Prostate gland (tissue), 2 donors: ENCODE data around the gene GBP7. TPM values are rescaled to one million over a fixed set of nuclear protein-coding genes. Genes with fewer than 3 reads are reported as not detected.

Experiments used
- DNase-seq: peaks from one replicate; pipeline ENCODE4 v3.0.0-alpha.2; 2019; ENCODE audit warnings: low spot score
- H3K27ac ChIP-seq, 2 donors: fragments of 200-600 bp; sonication (generic); 2 replicates each; pipeline ENCODE4 v1.5.1; 2017 to 2019
- H3K27me3 ChIP-seq: fragments of 200-600 bp; sonication (generic); replicated peaks from 2 replicates; pipeline ENCODE4 v1.5.1; 2019; ENCODE audit not compliant: insufficient read depth
- H3K36me3 ChIP-seq, 2 donors: fragments of 200-600 bp; sonication (generic); 1 replicate in 1 of 2; 2 replicates in 1 of 2; pipeline versions ENCODE4 v1.5.1 to v1.8.1; 2017 to 2019
- H3K4me1 ChIP-seq: fragments of 200-600 bp; sonication (generic); replicated peaks from 2 replicates; pipeline ENCODE4 v1.5.1; 2019
- H3K4me3 ChIP-seq, 2 donors: fragments of 200-600 bp; sonication (generic); 2 replicates each; pipeline ENCODE4 v1.5.1; 2017 to 2019
- H3K9me3 ChIP-seq: fragments of 200-600 bp; sonication (generic); 2 replicates; pipeline ENCODE4 v1.5.1; 2017
- POLR2A ChIP-seq: fragments of 450-650 bp; IDR thresholded peaks from one replicate; pipeline ENCODE4 v1.6.1; 2016; ENCODE audit warnings: antibody characterized with exemption, mild to moderate bottlenecking
- POLR2AphosphoS5 ChIP-seq: sonication (generic); formaldehyde crosslinking; IDR thresholded peaks from one replicate; pipeline ENCODE4 v1.6.1; 2017; ENCODE audit warnings: antibody characterized with exemption
- WGBS: methylation state at CpG from one replicate; pipeline ENCODE4 v1.1.5; 2018; 5-methylcytosine and 5-hydroxymethylcytosine counted together
- intact Hi-C: fragments of 100-400 bp; cut with DNase I; formaldehyde crosslinking; loops from one replicate; pipeline ENCODE4 v1.14.2; 2022
- total RNA-seq, 2 donors: library from RNA; depleted of rRNA; stranded (reverse); fragments of >200 nt; gene quantifications; one replicate each; pipeline ENCODE4 v1.1.0, GENCODE V29; 2016
- TF ChIP-seq, protein P1 (sequence below), 4 experiments: fragments of 200-600 bp in 2 of 4; fragments of 450-650 bp in 2 of 4; sonication (generic) in 2 of 4; IDR thresholded peaks; 1 replicate in 3 of 4; 2 replicates in 1 of 4; pipeline ENCODE4 v1.5.1; 2016 to 2019; ENCODE audit warnings: antibody characterized with exemption in 4 of 4, mild to moderate bottlenecking in 2 of 4, moderate library complexity in 2 of 4

Gene GBP7
- total RNA-seq, 2 donors from 2014 or later = not detected

DNA sequence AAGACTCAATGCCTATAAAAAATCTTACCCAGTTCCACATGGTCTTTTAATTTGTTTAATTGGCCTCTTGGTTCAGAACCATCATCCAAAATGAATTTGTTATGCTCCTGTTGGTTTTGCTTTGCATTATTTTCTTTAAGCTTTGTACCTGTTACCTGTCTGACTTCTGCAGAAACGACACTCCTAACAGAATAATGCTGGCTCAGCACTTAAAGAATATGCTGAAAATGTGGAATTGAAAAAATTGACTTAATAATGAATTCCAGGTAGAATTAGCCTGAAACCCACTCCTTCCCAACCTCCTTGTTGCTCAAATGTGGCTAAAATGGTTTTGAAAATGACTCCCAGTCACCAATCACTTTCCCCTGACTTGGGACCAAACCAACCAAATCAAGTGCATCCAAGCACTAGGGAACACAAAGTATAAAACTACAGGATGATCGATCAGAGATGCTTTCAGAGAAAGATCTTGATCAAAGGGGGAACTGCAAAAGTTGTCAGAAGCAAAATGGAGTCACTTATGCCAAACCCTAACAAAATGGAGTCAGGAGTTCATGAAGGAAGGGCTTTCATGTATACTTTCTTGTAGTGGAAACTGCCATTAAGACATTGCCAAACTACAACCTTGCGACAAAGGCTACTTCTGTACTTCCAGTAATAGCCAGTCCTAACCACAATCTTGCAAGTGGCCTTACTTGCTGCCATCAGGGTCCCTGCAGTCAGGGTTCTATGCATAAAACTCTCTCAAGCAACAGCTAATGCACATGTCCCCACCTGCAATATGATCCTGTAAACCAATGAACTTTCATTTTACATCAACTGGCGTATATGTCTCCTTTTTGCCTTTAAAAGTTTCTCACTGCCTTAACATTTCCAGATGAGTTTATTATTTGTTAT lies 5.4 kb downstream of the GBP7 start:
- WGBS = 84% methylated on average over 4 of the region's 4 CpGs
- Histone ChIP-seq H3K27me3 (no peaks in the 10 kb centered on the region), H3K27ac (peak overlapping the region in 1 of 2 donors; percentile 31), H3K36me3 (no peaks in the 10 kb centered on the region), H3K4me1 (no peaks in the 10 kb centered on the region), H3K4me3 (no peak overlapping the region), H3K9me3 (no peaks in the 10 kb centered on the region)
- TF ChIP-seq POLR2AphosphoS5 (no peak), POLR2A (no peak)
- TF ChIP-seq, protein P1, sequence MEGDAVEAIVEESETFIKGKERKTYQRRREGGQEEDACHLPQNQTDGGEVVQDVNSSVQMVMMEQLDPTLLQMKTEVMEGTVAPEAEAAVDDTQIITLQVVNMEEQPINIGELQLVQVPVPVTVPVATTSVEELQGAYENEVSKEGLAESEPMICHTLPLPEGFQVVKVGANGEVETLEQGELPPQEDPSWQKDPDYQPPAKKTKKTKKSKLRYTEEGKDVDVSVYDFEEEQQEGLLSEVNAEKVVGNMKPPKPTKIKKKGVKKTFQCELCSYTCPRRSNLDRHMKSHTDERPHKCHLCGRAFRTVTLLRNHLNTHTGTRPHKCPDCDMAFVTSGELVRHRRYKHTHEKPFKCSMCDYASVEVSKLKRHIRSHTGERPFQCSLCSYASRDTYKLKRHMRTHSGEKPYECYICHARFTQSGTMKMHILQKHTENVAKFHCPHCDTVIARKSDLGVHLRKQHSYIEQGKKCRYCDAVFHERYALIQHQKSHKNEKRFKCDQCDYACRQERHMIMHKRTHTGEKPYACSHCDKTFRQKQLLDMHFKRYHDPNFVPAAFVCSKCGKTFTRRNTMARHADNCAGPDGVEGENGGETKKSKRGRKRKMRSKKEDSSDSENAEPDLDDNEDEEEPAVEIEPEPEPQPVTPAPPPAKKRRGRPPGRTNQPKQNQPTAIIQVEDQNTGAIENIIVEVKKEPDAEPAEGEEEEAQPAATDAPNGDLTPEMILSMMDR (IDR thresholded peaks at IDR 0.05) = no peak
- intact Hi-C loops = no loop called here
- DNase-seq = no peak

DNA sequence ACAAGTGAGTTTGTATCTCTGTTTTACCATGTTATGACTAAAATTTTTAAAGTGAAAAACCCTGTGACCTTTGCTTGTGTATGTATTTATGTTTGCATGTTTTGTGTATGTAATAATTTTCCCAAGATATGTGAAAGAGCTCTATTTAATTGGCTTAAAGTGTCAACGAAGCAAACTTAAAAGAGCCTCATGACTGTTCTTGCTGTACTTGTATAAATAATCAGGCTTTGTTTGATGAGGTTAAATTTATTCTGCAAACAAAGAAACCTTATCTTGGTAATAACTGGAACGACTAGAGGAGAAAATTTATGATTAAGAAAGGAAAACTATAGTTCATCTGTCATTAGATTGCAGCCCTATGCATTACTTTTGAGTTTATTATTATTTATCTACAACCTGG lies 6.6 kb downstream of the GBP7 start:
- no peaks in the 10 kb centered on the region for H3K4me1 ChIP-seq
- DNase-seq = no peak
- peak overlapping the region in 1 of 2 donors; percentile 31 for H3K27ac ChIP-seq
- no peaks in the 10 kb centered on the region for H3K27me3 ChIP-seq
- WGBS = 17% methylated on average over 2 of the region's 2 CpGs
- intact Hi-C loops = no loop called here
- H3K36me3 ChIP-seq = no peaks in the 10 kb centered on the region
- no peaks in the 10 kb centered on the region for H3K9me3 ChIP-seq
- TF ChIP-seq POLR2A = no peak
- TF ChIP-seq, protein P1 (IDR thresholded peaks at IDR 0.05) = no peak
- TF ChIP-seq POLR2AphosphoS5 = no peak
- H3K4me3 ChIP-seq = no peak overlapping the region

GRCh38 chr1:89167590-89168230 lies 8.1 kb downstream of the GBP7 start:
- Histone ChIP-seq H3K27ac (peak overlapping the region in 1 of 2 donors; percentile 30), H3K27me3 (no peaks in the 10 kb centered on the region), H3K4me1 (no peaks in the 10 kb centered on the region), H3K4me3 (no peak overlapping the region), H3K9me3 (no peaks in the 10 kb centered on the region), H3K36me3 (no peaks in the 10 kb centered on the region)
- 65% methylated on average over 2 of the region's 2 CpGs for WGBS
- no peak for DNase-seq
- TF ChIP-seq, protein P1 (IDR thresholded peaks at IDR 0.05) = no peak
- TF ChIP-seq POLR2A (no peak), POLR2AphosphoS5 (no peak)
- intact Hi-C loops = no loop called here

GRCh38 chr1:89166705-89167104 lies 9.1 kb downstream of the GBP7 start:
- no peaks in the 10 kb centered on the region for H3K9me3 ChIP-seq
- H3K4me1 ChIP-seq = no peaks in the 10 kb centered on the region
- WGBS = 13% methylated on average over 1 of the region's 1 CpG
- TF ChIP-seq POLR2A (no peak), POLR2AphosphoS5 (peak; percentile 53)
- peak overlapping the region in 1 of 2 donors; percentile 30 for H3K27ac ChIP-seq
- H3K27me3 ChIP-seq = no peaks in the 10 kb centered on the region
- intact Hi-C loops = no loop called here
- no peaks in the 10 kb centered on the region for H3K36me3 ChIP-seq
- DNase-seq = peak; percentile 20
- no peak overlapping the region for H3K4me3 ChIP-seq

DNA sequence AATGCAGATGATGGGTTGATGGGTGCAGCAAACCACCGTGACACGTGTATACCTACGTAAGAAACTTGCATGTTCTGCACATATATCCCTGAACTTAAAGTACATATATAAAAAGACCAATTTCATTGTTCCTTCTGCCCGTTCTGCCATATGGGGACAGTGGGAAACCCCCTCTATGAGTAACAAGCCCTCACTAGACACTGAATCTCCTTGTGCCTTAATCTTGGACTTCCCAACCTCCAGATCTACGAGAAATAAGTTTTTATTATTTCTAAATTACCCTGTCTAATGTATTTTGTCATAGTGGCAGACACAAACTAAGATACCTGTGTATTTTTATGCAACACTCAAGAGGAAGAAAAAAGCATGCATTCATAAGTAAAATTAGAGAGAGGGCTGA lies 10.0 kb downstream of the GBP7 start:
- DNase-seq = no peak
- no peaks in the 10 kb centered on the region for H3K4me1 ChIP-seq
- TF ChIP-seq POLR2A (no peak), POLR2AphosphoS5 (no peak)
- TF ChIP-seq, protein P1 (IDR thresholded peaks at IDR 0.05) = no peak
- whole genome bisulfite sequencing = 93% methylated on average over 5 of the region's 5 CpGs
- H3K9me3 ChIP-seq = no peaks in the 10 kb centered on the region
- no peaks in the 10 kb centered on the region for H3K27me3 ChIP-seq
- no peaks in the 10 kb centered on the region for H3K36me3 ChIP-seq
- no peak overlapping the region for H3K4me3 ChIP-seq
- intact Hi-C loops = no loop called here
- H3K27ac ChIP-seq = no peak overlapping the region
